Liver (tissue), 9 donors: ENCODE measurements around the gene ASS1. TPM values are rescaled to one million over a fixed set of nuclear protein-coding genes. Genes with fewer than 3 reads are reported as not detected.

ENCODE experiments used
- DNase-seq: peaks from one replicate; pipeline ENCODE4 v3.0.0-alpha.2; 2017; ENCODE audit warnings: low spot score
- H3K27ac ChIP-seq, 2 donors: one replicate each; pipeline ENCODE4 v1.7.0; 2013; ENCODE audit warnings: inconsistent platforms in 2 of 2, low read length in 2 of 2, control low read depth in 1 of 2, low read depth in 1 of 2, mild to moderate bottlenecking in 1 of 2
- H3K27me3 ChIP-seq, 4 donors: one replicate each; pipeline versions ENCODE4 v1.6.1 to v1.7.0; 2013; ENCODE audit warnings: low read length in 3 of 4, inconsistent platforms in 1 of 4, mild to moderate bottlenecking in 1 of 4, moderate library complexity in 1 of 4; ENCODE audit not compliant: control insufficient read depth in 4 of 4, insufficient read depth in 4 of 4
- H3K36me3 ChIP-seq, 4 donors: one replicate each; pipeline versions ENCODE4 v1.6.1 to v1.7.0; 2013; ENCODE audit warnings: low read length in 3 of 4, mild to moderate bottlenecking in 3 of 4, low read depth in 1 of 4, moderate library complexity in 1 of 4; ENCODE audit not compliant: control insufficient read depth in 4 of 4, insufficient read depth in 3 of 4
- H3K4me1 ChIP-seq, 4 donors: one replicate each; pipeline versions ENCODE4 v1.6.1 to v1.7.0; 2013; ENCODE audit warnings: low read length in 3 of 4, mild to moderate bottlenecking in 3 of 4, moderate library complexity in 1 of 4; ENCODE audit not compliant: control insufficient read depth in 4 of 4, insufficient read depth in 4 of 4
- H3K4me3 ChIP-seq, 3 donors: one replicate each; pipeline versions ENCODE4 v1.6.1 to v1.7.0; 2013; ENCODE audit warnings: low read length in 3 of 3, control low read depth in 1 of 3, low read depth in 1 of 3, mild to moderate bottlenecking in 1 of 3
- H3K9ac ChIP-seq, 2 donors: one replicate each; pipeline ENCODE4 v1.7.0; 2013; ENCODE audit warnings: low read length in 2 of 2, mild to moderate bottlenecking in 2 of 2, moderate library complexity in 2 of 2, control low read depth in 1 of 2, low read depth in 1 of 2
- H3K9me3 ChIP-seq, 4 donors: one replicate each; pipeline versions ENCODE4 v1.6.1 to v1.7.0; 2013; ENCODE audit warnings: low read length in 3 of 4; ENCODE audit not compliant: control insufficient read depth in 4 of 4
- ATF3 ChIP-seq: IDR thresholded peaks from 2 replicates; pipeline ENCODE4 v1.6.1; 2016; ENCODE audit warnings: antibody characterized with exemption
- CTCF ChIP-seq: fragments of 150-350 bp; IDR thresholded peaks from 2 replicates; pipeline ENCODE4 v1.5.1; 2017; ENCODE audit warnings: improper control_type of control experiment, low read depth, low read length; ENCODE audit not compliant: missing input control
- EGR1 ChIP-seq, 2 donors: IDR thresholded peaks; 2 replicates each; pipeline ENCODE4 v1.6.1; 2016 to 2018; ENCODE audit warnings: antibody characterized with exemption in 2 of 2, low read depth in 2 of 2
- FOXA1 ChIP-seq: IDR thresholded peaks from 2 replicates; pipeline ENCODE4 v1.6.1; 2016; ENCODE audit warnings: antibody characterized with exemption
- FOXA2 ChIP-seq: IDR thresholded peaks from 2 replicates; pipeline ENCODE4 v1.6.1; 2016; ENCODE audit warnings: antibody characterized with exemption
- GABPA ChIP-seq, 2 donors: IDR thresholded peaks in 1 of 2; conservative IDR thresholded peaks in 1 of 2; 2 replicates each; pipeline ENCODE4 v1.6.1; 2016; ENCODE audit warnings: antibody characterized with exemption in 2 of 2, mild to moderate bottlenecking in 1 of 2, moderate library complexity in 1 of 2
- HNF4A ChIP-seq, 2 donors: conservative IDR thresholded peaks; 2 replicates each; pipeline ENCODE4 v1.6.1; 2016; ENCODE audit warnings: antibody characterized with exemption in 2 of 2, mild to moderate bottlenecking in 2 of 2
- JUND ChIP-seq, 2 donors: IDR thresholded peaks; 2 replicates each; pipeline ENCODE4 v1.6.1; 2016; ENCODE audit warnings: antibody characterized with exemption in 2 of 2
- NR2F2 ChIP-seq: IDR thresholded peaks from 2 replicates; pipeline ENCODE4 v1.6.1; 2016; ENCODE audit warnings: antibody characterized with exemption
- RAD21 ChIP-seq, 2 donors: IDR thresholded peaks; 2 replicates each; pipeline ENCODE4 v1.6.1; 2016; ENCODE audit warnings: antibody characterized with exemption in 2 of 2, mild to moderate bottlenecking in 2 of 2
- RXRA ChIP-seq, 2 donors: IDR thresholded peaks; 2 replicates each; pipeline ENCODE4 v1.6.1; 2017 to 2018; ENCODE audit warnings: antibody characterized with exemption in 2 of 2, mild to moderate bottlenecking in 1 of 2
- SP1 ChIP-seq: IDR thresholded peaks from 2 replicates; pipeline ENCODE4 v1.6.1; 2018; ENCODE audit warnings: antibody characterized with exemption, mild to moderate bottlenecking
- TAF1 ChIP-seq: conservative IDR thresholded peaks from 2 replicates; pipeline ENCODE4 v1.6.1; 2016; ENCODE audit warnings: antibody characterized with exemption, mild to moderate bottlenecking
- YY1 ChIP-seq: IDR thresholded peaks from 2 replicates; pipeline ENCODE4 v1.6.1; 2016; ENCODE audit warnings: antibody characterized with exemption, mild to moderate bottlenecking
- ZBTB33 ChIP-seq: IDR thresholded peaks from 2 replicates; pipeline ENCODE4 v1.6.1; 2016; ENCODE audit warnings: antibody characterized with exemption
- WGBS: extraction: QIAGEN DNeasy Blood & Tissue Kit; methylation state at CpG from one replicate; pipeline ENCODE4 v1.1.7; 2013; 5-methylcytosine and 5-hydroxymethylcytosine counted together
- polyA plus RNA-seq, 2 donors: library from polyadenylated mRNA; stranded (reverse) in 1 of 2; unstranded in 1 of 2; fragments of 200-250 nt in 1 of 2; fragments of >200 nt in 1 of 2; fragmentation: Nextera tagmentation in 1 of 2; extraction: Ambion mirVana in 1 of 2; gene quantifications; one replicate each; pipeline versions ENCODE4 v1.2.1 to v1.2.3, GENCODE V29; 2013 to 2015
- total RNA-seq, 2 donors: library from RNA; depleted of rRNA; stranded (reverse); fragments of >200 nt; gene quantifications; one replicate each; pipeline ENCODE4 v1.2.3, GENCODE V29; 2014
- donor health status: healthy.
- donor health status: healthy.
- donor health status: healthy.
- donor health status: healthy.
- donor health status: healthy.

Gene ASS1
- total and polyA plus RNA-seq, 4 donors, result 396 to 711 (median 533) TPM

- Histone ChIP-seq H3K9ac (no peak overlapping the region), H3K9me3 (no peaks in the 10 kb centered on the region), H3K27me3 (no peaks in the 10 kb centered on the region), H3K27ac (no peak overlapping the region), H3K36me3 (peaks cover 11 to 83% (median 44%) of the 10 kb centered on the region in 4 donors), H3K4me1 (no peaks in the 10 kb centered on the region), H3K4me3 (no peak overlapping the region)
- WGBS, result 92% methylated on average over 35 of the region's 35 CpGs
- TF ChIP-seq YY1 (no peak), ZBTB33 (no peak), RXRA (IDR thresholded peaks at IDR 0.05) (no peak), SP1 (no peak), FOXA1 (no peak), GABPA (IDR thresholded peaks at IDR 0.05 in 1 of 2, conservative IDR thresholded peaks at IDR 0.05 in 1 of 2) (no peak), CTCF (no peak), EGR1 (IDR thresholded peaks at IDR 0.05; ENCODE audit: low read depth in 2 of 2) (no peak), HNF4A (conservative IDR thresholded peaks at IDR 0.05) (no peak), FOXA2 (no peak), ATF3 (no peak), RAD21 (IDR thresholded peaks at IDR 0.05) (no peak)
- DNase-seq, result no peak
Measured at GRCh38 chr9:130478736-130479575, 34.2 kb downstream of the ASS1 start.

GRCh38 chr9:130479587-130479986, 34.8 kb downstream of the ASS1 start:
- no peaks in the 10 kb centered on the region for H3K4me1 ChIP-seq
- DNase-seq, result no peak
- no peak for TF ChIP-seq RAD21 (IDR thresholded peaks at IDR 0.05)
- TF ChIP-seq YY1, result no peak
- TF ChIP-seq EGR1 (IDR thresholded peaks at IDR 0.05; ENCODE audit: low read depth in 2 of 2), result no peak
- TF ChIP-seq TAF1, result no peak
- no peak overlapping the region for H3K27ac ChIP-seq
- H3K9me3 ChIP-seq, result no peaks in the 10 kb centered on the region
- H3K27me3 ChIP-seq, result no peaks in the 10 kb centered on the region
- H3K4me3 ChIP-seq, result no peak overlapping the region
- H3K36me3 ChIP-seq, result peaks cover 11 to 83% (median 45%) of the 10 kb centered on the region in 4 donors
- H3K9ac ChIP-seq, result no peak overlapping the region
- WGBS, result 93% methylated on average over 19 of the region's 19 CpGs

GRCh38 chr9:130480673-130481072, 35.9 kb downstream of the ASS1 start:
- Histone ChIP-seq H3K9me3 (no peaks in the 10 kb centered on the region), H3K4me1 (no peaks in the 10 kb centered on the region), H3K27me3 (no peaks in the 10 kb centered on the region), H3K36me3 (peaks cover 11 to 85% (median 46%) of the 10 kb centered on the region in 4 donors), H3K9ac (no peak overlapping the region), H3K27ac (no peak overlapping the region), H3K4me3 (no peak overlapping the region)
- no peak for TF ChIP-seq FOXA1
- no peak for TF ChIP-seq ZBTB33
- TF ChIP-seq CTCF, result no peak
- no peak for TF ChIP-seq SP1
- TF ChIP-seq JUND (IDR thresholded peaks at IDR 0.05), result no peak
- TF ChIP-seq YY1, result no peak
- TF ChIP-seq ATF3, result no peak
- no peak for TF ChIP-seq FOXA2
- TF ChIP-seq EGR1 (IDR thresholded peaks at IDR 0.05; ENCODE audit: low read depth in 2 of 2), result no peak
- no peak for TF ChIP-seq HNF4A (conservative IDR thresholded peaks at IDR 0.05)
- TF ChIP-seq RXRA (IDR thresholded peaks at IDR 0.05), result no peak
- TF ChIP-seq NR2F2, result no peak
- WGBS, result 87% methylated on average over 16 of the region's 16 CpGs
- no peak for DNase-seq
